Retinal pigment epithelial cell (primary cell): ENCODE data around the gene SERBP1.
"Not testable (repeated sequence)": the region's sequence is repeated elsewhere in the genome, so short reads cannot be mapped to it uniquely, and the experiment has no call there.

ENCODE experiments used
- DNase-seq: peaks from one replicate; pipeline ENCODE4 v3.0.0-alpha.2; 2010; ENCODE audit warnings: low read depth
- H3K4me3 ChIP-seq: 2 replicates; pipeline ENCODE4 v1.5.1; 2011; ENCODE audit warnings: mild to moderate bottlenecking, low read length, control low read depth, moderate library complexity
- CTCF ChIP-seq: conservative IDR thresholded peaks from 2 replicates; pipeline ENCODE4 v1.5.1; 2011; ENCODE audit warnings: low read depth, low read length, control low read depth, inconsistent platforms

The SERBP1 gene

DNA sequence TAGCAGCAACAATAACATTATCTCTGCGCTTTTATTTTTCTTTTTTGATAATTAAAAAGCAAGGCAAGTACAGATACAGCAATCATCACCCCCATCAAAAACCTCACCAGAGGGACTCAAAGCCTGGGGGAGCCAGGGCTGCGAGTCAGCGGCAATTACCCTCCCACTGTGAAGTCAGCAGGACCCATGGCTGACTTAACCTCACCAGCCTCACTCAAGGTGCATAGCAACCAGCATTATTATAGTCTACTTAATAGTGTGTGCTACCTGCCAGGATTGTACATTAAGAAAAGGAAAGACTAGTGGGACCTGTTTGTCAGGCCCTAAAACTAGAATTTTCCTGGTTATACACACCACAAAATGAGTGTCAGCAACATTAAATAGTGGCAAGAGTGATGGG lies 28.9 kb upstream of the SERBP1 start:
- no peak overlapping the region for H3K4me3 ChIP-seq
- no peak for DNase-seq
- no peak for TF ChIP-seq CTCF

DNA sequence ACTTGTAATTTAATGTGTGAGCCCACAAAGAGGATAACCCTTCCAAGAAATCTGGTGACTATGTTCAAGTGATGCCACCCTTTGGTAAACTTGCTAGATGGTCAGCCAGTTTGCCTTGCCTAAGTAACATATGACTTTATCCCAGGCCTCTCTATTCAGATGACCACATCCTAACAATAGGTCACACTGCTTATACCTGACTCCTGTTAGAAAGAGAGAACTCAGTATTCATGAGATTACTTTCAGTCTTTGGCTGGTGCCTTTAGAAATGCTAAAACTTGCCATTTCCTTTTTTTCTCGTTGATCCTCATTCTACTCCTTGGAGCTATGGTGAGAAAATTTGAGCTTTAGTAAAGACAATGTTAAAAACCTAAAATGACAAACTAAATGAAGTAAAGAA lies 28.5 kb upstream of the SERBP1 start:
- H3K4me3 ChIP-seq: no peak overlapping the region
- no peak for DNase-seq
- TF ChIP-seq CTCF: no peak

GRCh38 chr1:67457247-67457646 lies 27.0 kb upstream of the SERBP1 start:
- no peak for DNase-seq
- TF ChIP-seq CTCF: no peak
- H3K4me3 ChIP-seq: no peak overlapping the region

GRCh38 chr1:67451815-67452214 lies 21.6 kb upstream of the SERBP1 start:
- no peak for DNase-seq
- H3K4me3 ChIP-seq: no peak overlapping the region
- no peak for TF ChIP-seq CTCF

DNA sequence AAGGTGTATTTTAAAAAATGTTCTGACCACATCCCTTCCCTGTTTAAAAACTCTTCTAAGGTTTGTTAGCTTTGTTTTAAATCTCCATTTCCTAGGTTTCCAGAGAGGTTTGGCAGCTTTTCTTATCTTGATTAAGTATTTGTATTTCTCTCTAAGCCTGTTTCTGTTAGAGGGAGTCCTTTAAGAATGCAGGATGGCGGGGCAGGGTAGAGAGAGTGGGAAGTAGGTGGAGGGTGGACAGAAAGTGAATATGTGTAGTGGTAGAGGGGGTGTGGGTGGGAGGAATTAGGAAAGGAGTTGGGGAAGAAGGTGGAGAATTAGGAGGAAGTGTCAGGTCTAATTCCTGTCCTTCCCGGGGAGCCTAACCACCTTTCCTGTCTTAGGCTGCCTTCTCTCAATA lies 21.2 kb upstream of the SERBP1 start:
- DNase-seq: no peak
- no peak for TF ChIP-seq CTCF
- H3K4me3 ChIP-seq: no peak overlapping the region

- no peak for DNase-seq
- no peak for TF ChIP-seq CTCF
- H3K4me3 ChIP-seq: no peak overlapping the region
Measured at GRCh38 chr1:67446893-67447292, 16.7 kb upstream of the SERBP1 start.

DNA sequence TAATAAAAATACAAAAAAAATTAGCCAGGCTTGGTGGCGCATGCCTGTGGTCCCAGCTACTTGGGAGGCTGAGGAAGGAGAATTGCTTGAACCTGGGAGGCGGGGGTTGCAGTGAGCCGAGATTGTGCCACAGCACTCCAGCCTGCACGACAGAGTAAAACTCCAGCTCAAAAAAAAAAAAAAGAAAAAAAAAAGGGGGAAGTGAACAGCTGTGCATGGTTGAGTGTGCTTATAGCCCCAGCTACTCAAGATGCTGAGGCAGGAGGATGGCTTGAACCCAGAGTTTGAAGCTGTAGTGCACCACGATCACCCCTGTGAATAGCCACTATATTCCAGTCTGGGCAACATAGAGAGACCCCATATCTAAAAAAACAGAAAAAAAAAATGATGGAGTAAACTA lies 15.8 kb upstream of the SERBP1 start:
- DNase-seq, H3K4me3 ChIP-seq: not testable (repeated sequence)

DNA sequence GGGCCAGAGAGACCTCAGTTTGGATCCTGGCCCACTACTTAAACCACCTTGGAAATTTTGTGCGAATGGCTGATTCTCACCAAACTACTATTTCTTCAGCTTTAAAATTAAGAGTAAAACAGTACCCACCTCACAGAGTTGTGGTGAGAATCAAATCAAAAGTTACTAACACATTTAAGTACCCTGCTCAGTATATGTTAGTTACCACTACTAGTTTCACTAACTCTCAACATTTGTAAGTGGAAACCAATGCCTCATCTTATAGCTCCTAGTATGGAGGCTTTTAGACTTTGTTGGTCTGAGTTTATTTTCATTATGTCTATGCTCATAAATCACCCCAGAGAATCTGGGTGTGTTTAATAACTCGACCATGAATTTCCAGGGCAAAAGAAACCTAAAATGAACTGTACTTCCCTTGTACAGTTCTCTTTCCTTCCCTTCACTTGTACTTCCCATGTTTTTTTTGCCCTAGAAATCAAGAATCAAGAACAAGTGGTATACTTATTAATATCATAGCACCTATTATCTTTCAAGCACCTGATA lies 11.6 kb upstream of the SERBP1 start:
- DNase-seq: no peak
- TF ChIP-seq CTCF: no peak
- H3K4me3 ChIP-seq: no peak overlapping the region
